GM23338 (cell line): Measurements from ENCODE around the gene GAS2. TPM values are rescaled to one million over a fixed set of nuclear protein-coding genes. Genes with fewer than 3 reads are reported as not detected.

Experiments used
- ATAC-seq: fragments of 200-7000 bp; cut with Tn5 transposase; 3 replicates; pipeline ENCODE4 v1.9.1; 2020
- DNase-seq: peaks from one replicate; pipeline ENCODE4 v3.0.0-alpha.2; 2015; ENCODE audit warnings: low spot score
- H2AFZ ChIP-seq: fragments of 200-600 bp; sonication (generic); 2 replicates; pipeline ENCODE4 v1.8.0; 2016; ENCODE audit warnings: antibody characterized with exemption, mild to moderate bottlenecking, moderate library complexity
- H3F3A ChIP-seq: fragments of 200-600 bp; sonication (generic); replicated peaks from 2 replicates; pipeline ENCODE4 v1.8.0; 2017; ENCODE audit warnings: antibody characterized with exemption, mixed run types, low read depth
- H3K27ac ChIP-seq: fragments of 200-600 bp; sonication (generic); 2 replicates; pipeline ENCODE4 v1.6.1; 2016; ENCODE audit warnings: low read depth
- H3K27me3 ChIP-seq: fragments of 200-600 bp; sonication (generic); 2 replicates; pipeline ENCODE4 v1.8.0; 2016; ENCODE audit warnings: mild to moderate bottlenecking, mixed run types, moderate library complexity; ENCODE audit not compliant: insufficient read depth
- H3K36me3 ChIP-seq: fragments of 200-600 bp; sonication (generic); 2 replicates; pipeline ENCODE4 v1.8.0; 2016; ENCODE audit warnings: mild to moderate bottlenecking; ENCODE audit not compliant: insufficient read depth
- H3K4me1 ChIP-seq: fragments of 200-600 bp; sonication (generic); 2 replicates; pipeline ENCODE4 v1.8.0; 2016; ENCODE audit warnings: mild to moderate bottlenecking, moderate library complexity; ENCODE audit not compliant: insufficient read depth
- H3K4me2 ChIP-seq: fragments of 200-600 bp; sonication (generic); 2 replicates; pipeline ENCODE4 v1.7.1; 2017; ENCODE audit warnings: mixed run types
- H3K4me3 ChIP-seq: fragments of 200-600 bp; sonication (generic); 2 replicates; pipeline ENCODE4 v1.6.1; 2016; ENCODE audit warnings: mixed run types
- H3K79me2 ChIP-seq: fragments of 200-600 bp; sonication (generic); replicated peaks from 2 replicates; pipeline ENCODE4 v1.8.0; 2017; ENCODE audit warnings: mild to moderate bottlenecking; ENCODE audit not compliant: insufficient read depth
- H3K9me2 ChIP-seq: fragments of 200-600 bp; sonication (generic); 2 replicates; pipeline ENCODE4 v1.8.0; 2017; ENCODE audit not compliant: insufficient read depth
- H4K20me1 ChIP-seq: fragments of 200-600 bp; sonication (generic); replicated peaks from 2 replicates; pipeline ENCODE4 v1.8.0; 2017; ENCODE audit warnings: mild to moderate bottlenecking; ENCODE audit not compliant: insufficient read depth
- H3K27ac Mint-ChIP-seq: 2 replicates; pipeline ENCODE4 v1.8.0; 2020; ENCODE audit warnings: inconsistent platforms, mild to moderate bottlenecking, moderate library complexity, mixed read lengths
- H3K27me3 Mint-ChIP-seq: 3 replicates; pipeline ENCODE4 v1.8.0; 2022; ENCODE audit warnings: low read depth, mild to moderate bottlenecking, moderate library complexity, mixed read lengths, inconsistent platforms; ENCODE audit not compliant: insufficient read depth, poor library complexity
- H3K36me3 Mint-ChIP-seq: 3 replicates; pipeline ENCODE4 v1.8.0; 2021; ENCODE audit warnings: low read depth, mild to moderate bottlenecking, inconsistent platforms, moderate library complexity, mixed read lengths
- H3K4me1 Mint-ChIP-seq: 3 replicates; pipeline ENCODE4 v1.8.0; 2020; ENCODE audit warnings: mild to moderate bottlenecking, inconsistent platforms, mixed read lengths
- H3K4me3 Mint-ChIP-seq: 3 replicates; pipeline ENCODE4 v1.8.0; 2021; ENCODE audit warnings: moderate library complexity, mild to moderate bottlenecking, inconsistent platforms, mixed read lengths
- H3K9me3 Mint-ChIP-seq: 3 replicates; pipeline ENCODE4 v1.8.0; 2020; ENCODE audit warnings: moderate library complexity, mild to moderate bottlenecking, inconsistent platforms, mixed read lengths
- CTCF ChIP-seq, 2 experiments: fragments of 200-600 bp in 1 of 2; sonication (generic) in 1 of 2; conservative IDR thresholded peaks; 2 replicates each; pipeline versions ENCODE4 v1.5.1 to v1.6.1; 2016 to 2017; ENCODE audit warnings: antibody characterized with exemption in 2 of 2, low read depth in 2 of 2, mild to moderate bottlenecking in 2 of 2, moderate library complexity in 1 of 2
- ETS1 ChIP-seq: IDR thresholded peaks from 2 replicates; pipeline ENCODE4 v1.6.1; 2016; ENCODE audit warnings: antibody characterized with exemption
- EZH2phosphoT487 ChIP-seq: fragments of 200-600 bp; sonication (generic); IDR thresholded peaks from one replicate; pipeline ENCODE4 v1.8.1; 2018; ENCODE audit warnings: antibody characterized with exemption; ENCODE audit not compliant: unreplicated experiment
- REST ChIP-seq: IDR thresholded peaks from one replicate; pipeline ENCODE4 v1.6.1; 2018; ENCODE audit warnings: antibody characterized with exemption; ENCODE audit not compliant: unreplicated experiment
- ZNF331 ChIP-seq: fragments of 250-450 bp; sonication (Bioruptor Pico); IDR thresholded peaks from 2 replicates; pipeline ENCODE4 v1.5.0; 2020; ENCODE audit warnings: low read depth, mild to moderate bottlenecking, moderate library complexity
- ZNF462 ChIP-seq: fragments of 250-450 bp; sonication (Bioruptor Pico); IDR thresholded peaks from 2 replicates; pipeline ENCODE4 v1.5.0; 2020; ENCODE audit warnings: mild to moderate bottlenecking, moderate library complexity
- polyA plus RNA-seq: library from polyadenylated mRNA; unstranded; fragments of >200 nt; fragmentation: Nextera tagmentation; extraction: Ambion mirVana; gene quantifications from 2 replicates; pipeline ENCODE4 v1.2.1, GENCODE V29; 2016
- total RNA-seq: library from RNA; depleted of rRNA; stranded (reverse); fragments of >200 nt; shearing (Covaris generic); gene quantifications from 2 replicates; pipeline ENCODE4 v1.2.3, GENCODE V29; 2014

Gene GAS2
- total and polyA plus RNA-seq, 2 experiments from 2014 or later = 2.6 to 6.7 TPM

GRCh38 chr11:22768281-22768680 is 101.9 kb downstream of the GAS2 start:
- Mint-ChIP-seq H3K4me1 (no peaks in the 10 kb centered on the region), H3K36me3 (no peaks in the 10 kb centered on the region), H3K4me3 (no peak overlapping the region), H3K27ac (no peak overlapping the region), H3K27me3 (no peaks in the 10 kb centered on the region), H3K9me3 (no peaks in the 10 kb centered on the region)
- no peaks in the 10 kb centered on the region for H4K20me1 ChIP-seq
- no peaks in the 10 kb centered on the region for H3K27me3 ChIP-seq
- H3K36me3 ChIP-seq = no peaks in the 10 kb centered on the region
- TF ChIP-seq CTCF (conservative IDR thresholded peaks at IDR 0.05; ENCODE audit: low read depth in 2 of 2) = no peak
- no peak overlapping the region for H3K4me3 ChIP-seq
- no peak overlapping the region for H3K4me2 ChIP-seq
- H3K9me2 ChIP-seq = no peaks in the 10 kb centered on the region
- no peak for ATAC-seq
- no peaks in the 10 kb centered on the region for H3K79me2 ChIP-seq
- DNase-seq = no peak
- no peak overlapping the region for H3K27ac ChIP-seq
- no peak overlapping the region for H2AFZ ChIP-seq
- no peaks in the 10 kb centered on the region for H3K4me1 ChIP-seq
- H3F3A ChIP-seq = no peaks in the 10 kb centered on the region

- Histone ChIP-seq H3K9me2 (no peaks in the 10 kb centered on the region), H3K27me3 (no peaks in the 10 kb centered on the region), H4K20me1 (no peaks in the 10 kb centered on the region), H2AFZ (no peak overlapping the region), H3K27ac (no peak overlapping the region), H3K79me2 (no peaks in the 10 kb centered on the region), H3K4me3 (no peak overlapping the region), H3F3A (no peaks in the 10 kb centered on the region), H3K36me3 (no peaks in the 10 kb centered on the region), H3K4me1 (no peaks in the 10 kb centered on the region), H3K4me2 (no peak overlapping the region)
- Mint-ChIP-seq H3K9me3 (no peaks in the 10 kb centered on the region), H3K4me1 (no peaks in the 10 kb centered on the region), H3K4me3 (no peak overlapping the region), H3K36me3 (no peaks in the 10 kb centered on the region), H3K27ac (no peak overlapping the region), H3K27me3 (no peaks in the 10 kb centered on the region)
- DNase-seq = no peak
- ATAC-seq = no peak
- TF ChIP-seq REST (no peak), CTCF (conservative IDR thresholded peaks at IDR 0.05; ENCODE audit: low read depth in 2 of 2) (no peak), ZNF462 (CRISPR knock-in tag) (no peak), ETS1 (no peak), ZNF331 (CRISPR knock-in tag) (no peak), EZH2phosphoT487 (no peak)
Observed at GRCh38 chr11:22769081-22769480, 102.7 kb downstream of the GAS2 start.
